GM12801 (cell line): Measurements from ENCODE around the gene TMOD1.

ENCODE experiments used
- CTCF ChIP-seq: IDR thresholded peaks from one replicate; pipeline ENCODE4 v1.5.1; 2011; ENCODE audit warnings: control low read depth; ENCODE audit not compliant: insufficient read length; ENCODE audit errors: extremely low read depth

Gene TMOD1

GRCh38 chr9:97561501-97561900 lies 60.0 kb downstream of the TMOD1 start:
- TF ChIP-seq CTCF, result no peak

GRCh38 chr9:97562542-97562941 lies 61.1 kb downstream of the TMOD1 start:
- TF ChIP-seq CTCF, result no peak

GRCh38 chr9:97563458-97564135 lies 62.1 kb downstream of the TMOD1 start:
- no peak for TF ChIP-seq CTCF

- no peak for TF ChIP-seq CTCF
Observed at GRCh38 chr9:97564291-97565175, 63.1 kb downstream of the TMOD1 start.

GRCh38 chr9:97565262-97565661 lies 63.8 kb downstream of the TMOD1 start:
- no peak for TF ChIP-seq CTCF

- TF ChIP-seq CTCF, result no peak
Observed at GRCh38 chr9:97567182-97567893, 65.9 kb downstream of the TMOD1 start.

- no peak for TF ChIP-seq CTCF
Observed at GRCh38 chr9:97567894-97568202, 66.4 kb downstream of the TMOD1 start.
